Measurements from ENCODE around the gene PPP2R2C.

Gene PPP2R2C

GRCh38 chr4:6446130-6446482 lies 26.3 kb downstream of the PPP2R2C start:
- no peak for TF ChIP-seq CTCF (IDR thresholded peaks at IDR 0.05; ENCODE audit: extremely low read depth, insufficient read depth, missing control alignments)
- no peak for DNase-seq (ENCODE audit: low spot score)
- in situ Hi-C loops (cut with MboI; ENCODE audit: low pct_unique_long_range_greater_than_20kb, low sequenced_read_pairs, unreplicated experiment): no loop called here

GRCh38 chr4:6445403-6446129 lies 26.8 kb downstream of the PPP2R2C start:
- no peak for DNase-seq (ENCODE audit: low spot score)
- no peak for TF ChIP-seq CTCF (IDR thresholded peaks at IDR 0.05; ENCODE audit: extremely low read depth, insufficient read depth, missing control alignments)
- in situ Hi-C loops (cut with MboI; ENCODE audit: low pct_unique_long_range_greater_than_20kb, low sequenced_read_pairs, unreplicated experiment): no loop called here

- in situ Hi-C loops (cut with MboI; ENCODE audit: low pct_unique_long_range_greater_than_20kb, low sequenced_read_pairs, unreplicated experiment): no loop called here
- TF ChIP-seq CTCF (IDR thresholded peaks at IDR 0.05; ENCODE audit: extremely low read depth, insufficient read depth, missing control alignments): no peak
- no peak for DNase-seq (ENCODE audit: low spot score)
Measured at GRCh38 chr4:6444582-6444981, 27.8 kb downstream of the PPP2R2C start.

GRCh38 chr4:6443035-6444023 lies 29.1 kb downstream of the PPP2R2C start:
- in situ Hi-C loops (cut with MboI; ENCODE audit: low pct_unique_long_range_greater_than_20kb, low sequenced_read_pairs, unreplicated experiment): no loop called here
- no peak for DNase-seq (ENCODE audit: low spot score)
- no peak for TF ChIP-seq CTCF (IDR thresholded peaks at IDR 0.05; ENCODE audit: extremely low read depth, insufficient read depth, missing control alignments)

- no peak for DNase-seq (ENCODE audit: low spot score)
- in situ Hi-C loops (cut with MboI; ENCODE audit: low pct_unique_long_range_greater_than_20kb, low sequenced_read_pairs, unreplicated experiment): no loop called here
- TF ChIP-seq CTCF (IDR thresholded peaks at IDR 0.05; ENCODE audit: extremely low read depth, insufficient read depth, missing control alignments): no peak
Measured at GRCh38 chr4:6442555-6442954, 29.9 kb downstream of the PPP2R2C start.

- no peak for TF ChIP-seq CTCF (IDR thresholded peaks at IDR 0.05; ENCODE audit: extremely low read depth, insufficient read depth, missing control alignments)
- DNase-seq (ENCODE audit: low spot score): no peak
- in situ Hi-C loops (cut with MboI; ENCODE audit: low pct_unique_long_range_greater_than_20kb, low sequenced_read_pairs, unreplicated experiment): no loop called here
Measured at GRCh38 chr4:6441758-6442157, 30.7 kb downstream of the PPP2R2C start.

All from GM13977 (cell line).